Activated CD4-positive, CD25-positive, alpha-beta regulatory T cell treated with anti-CD3 and anti-CD28 coated beads, Interleukin-2, amount 50 U/mL, for 24 hours (primary cell): ENCODE data around the gene C16orf96.

ENCODE experiments used
- ATAC-seq, 2 donors: fragments of 150-1000 bp; cut with Tn5 transposase; one replicate each; pipeline ENCODE4 v1.10.0; 2021; ENCODE audit warnings: mild to moderate bottlenecking in 1 of 2, moderate library complexity in 1 of 2

The C16orf96 gene

DNA sequence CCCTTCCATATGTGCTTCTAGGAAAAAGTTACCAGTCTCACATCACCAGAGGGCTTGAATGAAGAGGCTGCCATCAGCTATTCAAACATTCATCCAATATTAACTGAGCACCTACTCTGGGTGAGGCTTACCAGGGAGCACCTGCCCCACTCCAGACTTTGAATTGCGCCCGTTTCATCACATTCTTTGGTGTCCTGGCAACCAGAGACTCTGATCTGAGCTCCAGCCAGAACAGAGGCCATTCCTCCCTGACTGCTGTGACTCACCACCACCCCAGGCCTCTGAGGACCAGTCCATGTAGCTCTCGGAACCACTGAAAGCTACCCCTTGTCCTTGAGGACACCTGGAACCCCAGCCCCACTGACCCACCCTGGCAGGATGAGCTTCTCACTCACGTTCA is at the start of gene C16orf96:
Gene C16orf96 (plus strand): TSS at position 229 of the 400 bp plus-strand sequence. CDS start 150 bp downstream, at position 379.
- no peak for ATAC-seq

DNA sequence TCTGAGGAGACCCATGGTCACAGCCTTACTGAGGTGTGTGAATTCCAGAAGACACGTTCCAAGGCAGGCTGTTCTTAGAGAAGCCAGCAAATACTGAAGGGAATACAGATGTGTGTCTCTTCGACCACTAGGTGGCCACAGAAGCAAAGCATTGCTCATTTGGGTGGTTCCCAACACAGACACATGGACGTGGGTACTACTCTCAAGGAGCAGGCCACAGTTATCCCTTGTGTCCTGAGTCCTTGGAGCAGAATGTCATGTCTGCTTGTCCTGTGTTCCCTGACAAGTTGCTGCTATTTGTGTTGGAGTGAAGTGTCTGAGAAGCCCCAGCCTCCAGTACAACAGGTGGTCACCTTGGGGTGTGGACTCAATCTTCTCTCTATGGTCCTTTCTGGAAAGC is 49.7 kb upstream of the C16orf96 start:
- peak; percentile 72 to 83 for ATAC-seq

DNA sequence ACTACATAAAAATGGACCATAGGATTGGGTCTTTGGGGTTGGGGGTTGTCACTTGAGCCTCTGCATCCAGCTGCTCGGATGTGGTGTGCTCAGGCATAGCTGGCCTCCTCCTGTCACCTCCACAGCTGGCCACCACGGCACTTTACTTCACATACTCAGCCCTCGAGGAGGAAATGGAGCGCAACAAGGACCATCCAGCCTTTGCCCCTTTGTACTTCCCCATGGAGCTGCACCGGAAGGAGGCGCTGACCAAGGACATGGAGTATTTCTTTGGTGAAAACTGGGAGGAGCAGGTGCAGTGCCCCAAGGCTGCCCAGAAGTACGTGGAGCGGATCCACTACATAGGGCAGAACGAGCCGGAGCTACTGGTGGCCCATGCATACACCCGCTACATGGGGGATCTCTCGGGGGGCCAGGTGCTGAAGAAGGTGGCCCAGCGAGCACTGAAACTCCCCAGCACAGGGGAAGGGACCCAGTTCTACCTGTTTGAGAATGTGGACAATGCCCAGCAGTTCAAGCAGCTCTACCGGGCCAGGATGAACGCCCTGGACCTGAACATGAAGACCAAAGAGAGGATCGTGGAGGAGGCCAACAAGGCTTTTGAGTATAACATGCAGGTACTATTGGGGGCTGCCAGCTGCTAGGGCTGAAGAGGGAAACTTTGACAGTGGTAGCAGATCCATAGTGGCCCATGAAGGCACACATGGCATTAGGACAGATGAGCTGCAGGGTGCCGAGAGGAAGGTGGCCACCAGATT is 48.4 kb upstream of the C16orf96 start:
- ATAC-seq = no peak

DNA sequence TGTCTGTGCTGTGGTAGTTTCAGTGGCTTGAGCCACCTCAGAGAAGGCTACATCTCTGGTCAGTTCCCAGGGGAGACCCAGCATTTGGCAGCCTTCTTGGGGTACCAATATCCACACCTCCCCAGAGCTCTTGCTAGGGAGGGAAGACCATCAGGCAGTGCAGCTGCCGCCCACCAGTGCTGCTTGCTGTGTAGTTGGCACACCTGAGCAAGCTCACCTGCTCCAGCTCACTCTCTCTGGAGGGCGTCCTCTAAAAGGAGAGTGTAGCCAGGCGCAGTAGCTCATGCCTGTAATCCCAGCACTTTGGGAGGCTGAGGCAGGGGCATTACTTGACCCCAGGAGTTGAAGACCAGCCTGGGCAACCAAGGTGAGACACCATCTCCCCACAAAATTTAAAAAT is 47.3 kb upstream of the C16orf96 start:
- ATAC-seq = no peak

DNA sequence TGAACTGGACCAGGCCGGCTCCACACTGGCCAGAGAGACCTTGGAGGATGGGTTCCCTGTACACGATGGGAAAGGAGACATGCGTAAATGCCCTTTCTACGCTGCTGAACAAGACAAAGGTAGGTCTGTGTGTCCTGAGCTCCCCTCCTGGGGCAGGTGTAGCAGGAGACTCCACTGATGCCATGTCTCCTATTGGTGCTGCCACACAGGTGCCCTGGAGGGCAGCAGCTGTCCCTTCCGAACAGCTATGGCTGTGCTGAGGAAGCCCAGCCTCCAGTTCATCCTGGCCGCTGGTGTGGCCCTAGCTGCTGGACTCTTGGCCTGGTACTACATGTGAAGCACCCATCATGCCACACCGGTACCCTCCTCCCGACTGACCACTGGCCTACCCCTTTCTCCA is 46.7 kb upstream of the C16orf96 start:
- no peak for ATAC-seq

DNA sequence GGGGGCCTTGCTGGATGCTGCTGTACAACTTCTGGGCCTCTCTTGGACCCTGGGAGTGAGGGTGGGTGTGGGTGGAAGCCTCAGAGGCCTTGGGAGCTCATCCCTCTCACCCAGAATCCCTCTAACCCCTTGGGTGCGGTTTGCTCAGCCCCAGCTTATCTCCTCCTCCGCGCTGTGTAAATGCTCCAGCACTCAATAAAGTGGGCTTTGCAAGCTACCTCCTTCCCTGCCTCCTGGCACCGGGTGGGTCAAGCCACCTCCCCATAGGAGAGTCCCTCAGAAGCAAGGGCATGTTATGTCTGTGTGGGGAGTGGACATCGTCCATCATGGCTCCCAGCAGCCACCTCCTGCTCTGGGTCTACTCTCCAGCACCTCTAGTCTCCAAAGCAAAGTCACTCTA is 46.0 kb upstream of the C16orf96 start:
- ATAC-seq = no peak

DNA sequence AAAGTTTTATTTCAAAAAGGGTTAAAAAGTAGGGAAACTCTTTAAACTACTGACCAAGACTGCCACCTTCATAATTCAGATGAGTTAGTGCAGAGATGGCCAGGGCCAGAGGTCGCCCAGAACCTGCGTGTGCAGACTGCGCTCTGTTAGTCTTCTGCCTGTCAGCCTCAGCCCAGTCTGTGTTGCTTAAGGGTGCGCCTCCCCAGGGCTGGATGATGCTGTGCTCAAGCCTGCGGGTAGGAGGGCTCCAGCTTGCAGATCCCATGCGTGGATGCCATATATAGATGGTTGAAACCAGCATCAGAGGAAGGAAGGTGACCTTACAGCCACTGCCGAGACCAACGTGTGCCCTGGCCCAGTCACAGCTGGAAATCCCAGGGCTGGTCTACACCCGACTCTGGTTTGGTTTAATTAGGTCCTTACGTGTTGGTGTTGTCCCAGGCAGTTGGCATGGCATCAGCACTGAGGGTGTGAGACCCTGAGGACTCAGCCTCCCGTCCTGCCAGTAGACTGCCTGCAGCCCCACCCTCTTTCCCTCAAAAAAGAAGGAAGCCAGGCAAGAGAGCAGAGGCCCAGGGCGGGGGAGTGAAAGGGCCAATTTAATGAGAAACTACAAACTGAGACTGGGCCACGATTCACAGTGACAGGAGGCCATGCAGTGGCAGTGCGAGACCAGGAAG is 45.3 kb upstream of the C16orf96 start:
- no peak for ATAC-seq

DNA sequence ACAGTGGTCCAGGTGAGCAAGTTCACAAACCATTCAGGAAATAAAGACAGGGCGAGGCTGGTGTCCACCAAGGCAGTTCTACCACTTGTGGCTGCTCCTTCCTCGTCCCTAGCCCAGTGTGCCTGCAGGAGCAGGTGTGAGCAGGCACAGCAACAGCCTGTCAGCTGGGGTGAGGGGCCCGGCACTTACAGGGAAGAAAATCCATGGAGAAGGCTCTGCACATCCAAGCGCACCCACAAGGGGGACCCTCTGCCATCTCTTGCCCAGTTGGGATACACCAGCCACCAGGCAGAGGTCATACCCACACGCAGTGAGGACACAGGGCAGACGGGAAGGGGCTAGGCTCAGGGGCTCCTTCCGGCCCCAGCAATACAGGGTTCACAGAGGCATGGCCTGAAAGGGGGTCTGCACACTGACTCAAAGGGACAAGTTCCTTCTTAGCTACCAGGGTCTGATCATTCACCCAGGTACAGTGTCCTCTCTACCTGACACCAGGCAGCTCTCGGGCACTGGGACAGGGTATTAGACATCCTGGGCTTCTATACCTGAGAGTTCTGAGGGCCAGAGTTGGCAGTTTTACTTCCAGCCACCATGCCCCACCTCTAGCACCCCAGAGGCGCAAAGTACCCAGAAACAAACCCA is 44.6 kb upstream of the C16orf96 start:
- no peak for ATAC-seq

DNA sequence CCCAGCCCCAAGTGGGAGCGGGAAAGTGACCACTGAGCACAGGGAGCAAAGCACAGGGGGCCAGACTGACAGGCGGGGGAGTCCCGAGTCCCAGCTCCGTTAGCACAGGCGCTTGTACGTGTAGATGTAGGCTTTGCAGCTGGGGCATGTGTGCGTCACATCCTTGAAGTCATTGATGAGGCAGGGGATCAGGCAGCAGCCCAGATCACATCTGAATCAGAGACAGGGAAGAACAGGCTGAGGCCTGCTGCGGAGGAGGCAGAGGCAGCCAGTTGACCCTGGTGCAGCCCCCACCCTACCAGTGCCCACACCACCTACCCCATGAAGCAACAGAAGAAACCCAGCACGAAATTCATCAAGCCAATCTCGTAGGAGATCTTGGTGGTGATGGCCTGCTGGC is 43.7 kb upstream of the C16orf96 start:
- no peak for ATAC-seq

DNA sequence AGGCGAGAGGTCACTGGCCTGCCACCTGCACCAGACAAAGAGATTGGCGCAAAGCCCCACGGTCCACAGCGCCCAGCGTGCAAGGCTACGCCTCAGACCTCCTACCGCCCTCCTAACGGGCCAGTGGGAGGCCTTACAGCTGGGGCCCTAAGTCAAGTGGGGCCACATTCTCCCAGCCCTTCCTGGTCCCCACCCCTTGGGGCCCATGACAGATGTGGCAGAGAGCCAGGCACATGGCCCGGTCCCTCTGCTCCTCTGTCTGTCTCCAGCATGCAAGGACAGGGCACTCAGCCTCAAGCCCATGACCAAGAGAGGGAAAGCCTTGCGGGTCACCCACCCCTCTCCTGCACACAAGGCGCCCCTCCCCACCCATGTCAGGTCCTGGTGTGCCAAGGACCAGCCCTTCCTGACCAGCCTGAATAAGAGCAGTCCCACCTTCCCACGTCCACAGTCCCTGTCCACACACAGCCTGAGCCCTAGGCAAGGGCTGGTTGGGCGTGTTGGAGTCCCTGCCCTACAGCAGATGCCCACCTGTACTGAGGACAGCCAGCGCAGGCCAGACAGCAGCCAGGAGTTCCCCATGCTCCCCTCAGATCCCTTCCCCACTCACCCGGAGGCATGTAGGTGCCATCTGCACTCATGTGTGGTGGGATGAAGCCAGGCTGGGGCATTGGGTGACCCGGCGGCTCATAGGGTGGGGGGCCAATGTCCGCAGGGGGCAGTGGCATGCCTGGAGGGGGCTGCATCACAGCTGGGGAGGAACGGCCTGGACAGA is 42.9 kb upstream of the C16orf96 start:
- ATAC-seq = no peak

DNA sequence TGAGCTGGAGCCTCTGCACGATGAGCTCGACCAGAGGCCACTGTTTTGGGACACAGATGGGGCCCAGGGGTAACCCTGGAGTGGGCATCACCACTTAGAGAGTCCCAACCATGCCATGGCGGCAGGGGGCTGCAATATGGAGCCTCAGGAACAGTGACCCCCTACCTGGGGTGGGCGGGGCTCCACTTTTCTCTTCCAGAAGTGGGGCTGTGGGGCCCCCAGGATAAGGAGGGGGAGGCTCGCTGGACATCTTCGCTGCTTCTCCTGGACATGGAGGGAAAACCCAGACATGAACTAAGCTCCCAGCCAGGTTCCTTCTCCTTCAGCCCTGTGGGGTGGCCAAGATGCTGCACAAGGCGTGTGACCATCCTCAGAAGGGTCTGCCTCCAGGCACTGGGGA is 42.3 kb upstream of the C16orf96 start:
- no peak for ATAC-seq

DNA sequence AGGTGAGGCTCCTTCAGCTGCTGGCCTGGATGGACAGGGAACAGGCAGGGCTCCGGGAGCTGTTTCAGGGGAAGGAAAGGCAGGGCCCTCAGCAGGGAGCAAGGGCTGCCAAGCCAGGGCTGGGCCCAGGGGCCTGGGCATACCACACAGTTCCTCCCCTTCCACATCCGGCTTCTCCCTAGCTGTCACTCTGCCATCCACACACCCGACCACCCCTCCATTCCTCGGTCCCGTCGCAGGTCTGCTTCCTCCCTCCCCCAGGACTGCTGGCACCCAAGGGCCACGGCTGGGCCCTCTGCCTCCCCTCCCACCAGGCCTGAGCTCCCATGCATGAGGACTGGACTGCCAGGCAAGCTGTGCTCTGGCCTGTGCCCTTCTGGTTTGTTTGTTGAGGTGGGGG is 41.5 kb upstream of the C16orf96 start:
- ATAC-seq = no peak

DNA sequence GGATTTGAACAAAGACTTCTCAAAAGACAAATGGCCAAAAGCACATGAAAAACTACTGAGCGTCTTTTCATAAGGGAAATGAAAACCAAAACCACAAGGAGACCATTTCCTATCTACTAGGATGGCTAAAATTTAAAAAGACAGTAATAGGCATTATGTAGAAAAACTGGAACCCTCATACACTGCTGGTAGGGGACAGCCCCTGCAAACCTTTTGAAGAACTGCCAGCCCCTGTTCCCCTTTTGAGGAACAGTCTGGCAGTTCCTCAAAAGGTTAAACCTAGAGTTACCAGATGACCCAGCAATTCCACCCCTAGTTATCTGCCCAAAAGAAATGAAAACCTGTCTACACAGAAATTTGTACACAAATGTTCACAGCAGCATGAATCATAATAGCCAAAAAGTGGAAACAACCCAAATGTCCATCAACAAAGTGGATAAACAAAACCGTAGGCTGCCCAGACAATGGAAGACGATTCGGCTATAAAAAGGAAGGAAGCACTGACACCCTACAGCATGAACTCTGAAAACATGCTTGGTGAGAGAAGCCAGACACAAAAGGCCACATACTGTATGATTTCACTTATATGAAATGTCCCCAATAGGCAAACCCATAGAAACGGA is 40.4 kb upstream of the C16orf96 start:
- ATAC-seq = peak in 1 of 2 donors; percentile 44

DNA sequence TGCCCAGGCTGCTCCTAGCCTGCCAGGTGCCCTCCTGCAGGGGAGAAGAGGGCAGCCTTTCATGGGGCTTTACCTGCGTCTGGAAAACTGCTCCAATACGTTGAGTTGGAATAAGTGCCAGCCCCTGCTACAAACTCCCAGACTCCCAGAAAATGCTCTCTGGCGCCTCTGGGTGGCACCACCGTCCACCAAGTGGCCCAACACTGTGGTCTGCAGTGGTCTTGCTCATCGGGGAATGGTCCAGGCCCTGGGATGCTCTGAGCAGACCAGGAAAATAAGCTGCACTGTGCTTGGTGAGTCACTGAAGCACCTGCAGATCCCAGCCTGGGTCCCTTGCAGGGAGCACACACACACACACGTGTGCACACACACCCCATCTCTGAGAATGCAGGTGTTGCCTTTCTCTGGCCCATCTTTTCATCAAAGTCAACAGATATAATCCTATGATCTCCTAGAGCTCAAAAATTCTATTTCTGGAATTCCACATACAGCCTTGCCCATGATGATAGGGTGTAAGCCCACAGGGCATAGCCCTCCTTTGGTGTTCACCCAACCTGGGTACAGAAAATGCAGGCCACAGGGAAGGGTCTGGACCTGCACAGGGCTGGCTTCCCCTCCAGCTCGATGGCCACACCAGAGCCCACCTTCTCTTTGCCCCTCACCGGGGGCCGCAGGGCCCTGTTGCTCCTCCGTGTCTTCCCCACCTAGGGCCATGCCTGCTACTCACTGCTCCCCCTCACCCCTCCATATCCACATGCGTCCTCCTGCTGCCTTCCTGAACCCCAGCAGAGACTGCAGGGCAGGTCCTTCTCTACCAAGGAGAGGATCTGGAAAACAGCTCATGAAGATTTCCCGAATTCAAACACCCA is 38.1 kb upstream of the C16orf96 start:
- ATAC-seq = no peak

DNA sequence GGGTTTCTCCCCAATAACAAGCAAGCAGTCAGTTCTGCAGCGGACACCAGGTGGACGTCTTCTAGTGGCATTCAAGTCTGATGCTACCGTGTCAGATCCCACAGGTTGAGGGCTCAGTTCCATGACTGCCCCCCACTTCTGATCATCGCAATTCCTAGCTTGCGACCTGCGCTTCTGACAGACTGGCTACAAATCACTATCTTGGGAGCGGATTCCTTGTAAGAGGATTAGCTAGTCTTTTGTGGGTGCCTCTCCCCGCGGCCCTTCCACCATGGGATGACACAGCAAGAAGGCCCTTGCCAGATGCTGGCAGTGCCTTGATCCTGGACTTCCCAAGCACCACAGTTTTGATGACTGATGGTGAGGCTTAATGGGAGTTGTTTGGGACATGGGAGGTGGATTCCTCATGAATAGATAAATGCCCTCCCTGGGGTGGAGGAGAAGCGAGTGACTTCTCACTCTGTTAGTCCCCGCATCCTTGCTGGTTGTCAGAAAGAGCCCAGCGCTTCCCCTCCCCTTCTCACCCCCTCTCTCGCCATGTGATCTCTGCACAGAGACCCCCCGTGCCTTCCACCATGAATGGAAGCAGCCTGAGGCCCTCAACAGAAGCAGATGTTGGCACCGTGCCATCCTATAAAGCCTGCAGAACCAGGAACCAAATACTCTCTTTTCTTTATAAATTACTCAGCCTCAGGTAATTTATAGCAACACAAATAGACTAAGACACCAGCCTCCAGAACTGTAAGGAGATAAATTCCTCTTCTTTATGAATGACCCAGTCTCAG is 36.7 kb upstream of the C16orf96 start:
- no peak for ATAC-seq

DNA sequence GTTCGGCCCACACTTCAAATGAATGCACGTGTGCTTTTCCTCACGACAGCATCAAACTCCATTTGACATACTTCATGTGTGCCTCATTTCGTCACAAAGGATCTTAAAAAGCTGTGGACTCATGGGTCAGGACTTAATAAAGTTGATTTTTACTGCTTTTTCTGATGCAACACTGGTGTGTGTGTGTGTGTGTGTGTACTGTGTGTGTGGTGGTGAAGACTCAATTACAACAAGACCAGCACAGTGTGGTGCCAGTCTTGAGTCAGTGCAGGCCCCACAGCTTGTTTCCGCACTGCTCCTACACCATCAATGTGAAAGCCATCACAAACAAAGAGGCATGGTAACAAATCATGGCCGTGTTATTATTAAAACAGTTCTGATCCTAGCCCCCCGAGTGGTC is 35.2 kb upstream of the C16orf96 start:
- no peak for ATAC-seq

DNA sequence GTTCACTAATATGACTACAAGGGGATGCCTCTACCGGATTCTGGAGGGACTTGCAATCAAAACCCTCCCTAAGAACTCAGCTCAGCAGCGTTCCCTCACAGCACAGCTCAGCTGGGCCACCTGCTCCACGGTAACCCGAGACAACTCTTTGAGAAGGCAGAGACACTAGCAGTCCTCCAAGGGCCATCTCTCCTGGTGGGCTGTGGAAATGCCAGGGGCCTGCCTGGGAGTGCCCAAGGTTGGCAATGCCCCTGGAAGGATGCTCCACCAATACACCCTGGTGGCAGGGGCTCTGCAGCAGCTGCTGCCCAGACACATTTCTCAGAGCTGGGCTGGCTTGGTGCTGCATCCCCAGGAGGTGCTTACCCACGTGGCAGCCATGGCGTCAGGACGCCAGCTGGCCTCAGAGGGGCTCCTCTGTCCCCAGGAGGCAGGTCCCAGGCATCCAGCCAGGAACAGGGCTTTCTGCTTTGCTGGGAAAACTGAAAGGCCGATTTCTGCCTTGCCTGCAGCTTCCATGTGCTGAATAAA is 34.0 kb upstream of the C16orf96 start:
- no peak for ATAC-seq

DNA sequence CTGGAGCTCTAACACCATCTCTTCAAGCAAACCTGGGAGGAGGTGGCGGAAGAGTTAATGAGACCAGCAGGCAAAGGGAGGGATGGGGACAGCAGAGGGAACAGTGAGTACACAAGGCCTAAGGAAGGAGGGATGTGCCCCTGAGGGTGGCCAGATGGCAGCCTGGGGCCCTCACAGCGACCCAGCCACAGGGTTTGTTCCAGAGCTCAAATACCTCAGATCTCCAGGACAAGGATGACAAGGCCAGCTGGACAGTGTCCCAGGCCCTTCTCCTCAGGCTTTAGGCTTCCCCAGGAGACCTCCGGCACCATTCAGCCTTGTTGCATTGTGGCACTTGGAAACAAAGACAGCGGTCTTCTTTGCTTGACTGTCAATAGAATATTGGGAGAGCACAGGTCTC is 32.5 kb upstream of the C16orf96 start:
- no peak for ATAC-seq

DNA sequence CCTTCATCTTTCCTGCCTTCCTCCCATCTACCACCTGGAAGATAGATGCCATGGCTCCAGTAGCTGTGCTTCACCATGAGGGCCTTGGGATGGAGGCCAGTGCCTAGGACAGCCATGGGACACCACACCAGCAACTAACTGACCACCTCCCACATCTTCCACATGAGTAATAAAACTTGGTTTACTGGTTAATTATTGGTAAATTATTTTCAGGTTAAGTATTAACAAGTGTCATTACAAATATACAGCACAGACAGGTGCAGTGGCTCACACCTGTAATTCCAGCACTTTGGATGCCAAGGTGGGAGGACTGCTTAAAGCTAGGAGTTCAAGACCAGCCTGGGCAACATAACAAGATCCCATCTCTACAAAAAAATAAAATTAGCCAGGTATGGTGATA is 31.6 kb upstream of the C16orf96 start:
- ATAC-seq = no peak

DNA sequence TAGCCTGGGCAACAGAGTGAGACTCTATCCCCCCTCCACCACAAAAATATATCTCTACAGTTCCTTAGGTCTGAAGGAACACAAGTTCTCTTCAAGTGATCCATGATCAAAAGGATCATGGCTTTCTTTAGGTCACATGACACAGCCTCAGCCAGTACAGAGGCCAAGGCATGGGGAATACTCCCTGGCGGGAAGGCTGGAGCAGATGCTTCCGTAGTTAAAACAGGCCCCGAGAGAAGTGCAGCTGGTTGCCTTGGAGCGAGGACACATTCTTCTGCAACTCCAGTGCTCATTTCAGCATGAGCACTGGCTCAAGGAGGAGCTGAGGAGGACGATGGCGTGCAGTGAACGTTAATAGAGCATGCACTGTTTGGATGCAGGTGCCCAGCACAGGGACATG is 31.1 kb upstream of the C16orf96 start:
- ATAC-seq = no peak
